Liver (tissue), 9 donors: Measurements from ENCODE around the gene GRIP2. TPM values are rescaled to one million over a fixed set of nuclear protein-coding genes. Genes with fewer than 3 reads are reported as not detected.

Experiments used
- DNase-seq: peaks from one replicate; pipeline ENCODE4 v3.0.0-alpha.2; 2017; ENCODE audit warnings: low spot score
- H3K27ac ChIP-seq, 2 donors: one replicate each; pipeline ENCODE4 v1.7.0; 2013; ENCODE audit warnings: inconsistent platforms in 2 of 2, low read length in 2 of 2, control low read depth in 1 of 2, low read depth in 1 of 2, mild to moderate bottlenecking in 1 of 2
- H3K27me3 ChIP-seq, 4 donors: one replicate each; pipeline versions ENCODE4 v1.6.1 to v1.7.0; 2013; ENCODE audit warnings: low read length in 3 of 4, inconsistent platforms in 1 of 4, mild to moderate bottlenecking in 1 of 4, moderate library complexity in 1 of 4; ENCODE audit not compliant: control insufficient read depth in 4 of 4, insufficient read depth in 4 of 4
- H3K36me3 ChIP-seq, 4 donors: one replicate each; pipeline versions ENCODE4 v1.6.1 to v1.7.0; 2013; ENCODE audit warnings: low read length in 3 of 4, mild to moderate bottlenecking in 3 of 4, low read depth in 1 of 4, moderate library complexity in 1 of 4; ENCODE audit not compliant: control insufficient read depth in 4 of 4, insufficient read depth in 3 of 4
- H3K4me1 ChIP-seq, 4 donors: one replicate each; pipeline versions ENCODE4 v1.6.1 to v1.7.0; 2013; ENCODE audit warnings: low read length in 3 of 4, mild to moderate bottlenecking in 3 of 4, moderate library complexity in 1 of 4; ENCODE audit not compliant: control insufficient read depth in 4 of 4, insufficient read depth in 4 of 4
- H3K4me3 ChIP-seq, 3 donors: one replicate each; pipeline versions ENCODE4 v1.6.1 to v1.7.0; 2013; ENCODE audit warnings: low read length in 3 of 3, control low read depth in 1 of 3, low read depth in 1 of 3, mild to moderate bottlenecking in 1 of 3
- H3K9ac ChIP-seq, 2 donors: one replicate each; pipeline ENCODE4 v1.7.0; 2013; ENCODE audit warnings: low read length in 2 of 2, mild to moderate bottlenecking in 2 of 2, moderate library complexity in 2 of 2, control low read depth in 1 of 2, low read depth in 1 of 2
- H3K9me3 ChIP-seq, 4 donors: one replicate each; pipeline versions ENCODE4 v1.6.1 to v1.7.0; 2013; ENCODE audit warnings: low read length in 3 of 4; ENCODE audit not compliant: control insufficient read depth in 4 of 4
- GABPA ChIP-seq, 2 donors: IDR thresholded peaks in 1 of 2; conservative IDR thresholded peaks in 1 of 2; 2 replicates each; pipeline ENCODE4 v1.6.1; 2016; ENCODE audit warnings: antibody characterized with exemption in 2 of 2, mild to moderate bottlenecking in 1 of 2, moderate library complexity in 1 of 2
- JUND ChIP-seq, 2 donors: IDR thresholded peaks; 2 replicates each; pipeline ENCODE4 v1.6.1; 2016; ENCODE audit warnings: antibody characterized with exemption in 2 of 2
- RXRA ChIP-seq, 2 donors: IDR thresholded peaks; 2 replicates each; pipeline ENCODE4 v1.6.1; 2017 to 2018; ENCODE audit warnings: antibody characterized with exemption in 2 of 2, mild to moderate bottlenecking in 1 of 2
- SP1 ChIP-seq: IDR thresholded peaks from 2 replicates; pipeline ENCODE4 v1.6.1; 2018; ENCODE audit warnings: antibody characterized with exemption, mild to moderate bottlenecking
- TAF1 ChIP-seq: conservative IDR thresholded peaks from 2 replicates; pipeline ENCODE4 v1.6.1; 2016; ENCODE audit warnings: antibody characterized with exemption, mild to moderate bottlenecking
- WGBS: extraction: QIAGEN DNeasy Blood & Tissue Kit; methylation state at CpG from one replicate; pipeline ENCODE4 v1.1.7; 2013; 5-methylcytosine and 5-hydroxymethylcytosine counted together
- polyA plus RNA-seq, 2 donors: library from polyadenylated mRNA; stranded (reverse) in 1 of 2; unstranded in 1 of 2; fragments of 200-250 nt in 1 of 2; fragments of >200 nt in 1 of 2; fragmentation: Nextera tagmentation in 1 of 2; extraction: Ambion mirVana in 1 of 2; gene quantifications; one replicate each; pipeline versions ENCODE4 v1.2.1 to v1.2.3, GENCODE V29; 2013 to 2015
- total RNA-seq, 2 donors: library from RNA; depleted of rRNA; stranded (reverse); fragments of >200 nt; gene quantifications; one replicate each; pipeline ENCODE4 v1.2.3, GENCODE V29; 2014
- TF ChIP-seq, protein P1 (sequence below): IDR thresholded peaks from 2 replicates; pipeline ENCODE4 v1.6.1; 2016; ENCODE audit warnings: antibody characterized with exemption, mild to moderate bottlenecking
- TF ChIP-seq, protein P2 (sequence below): IDR thresholded peaks from 2 replicates; pipeline ENCODE4 v1.6.1; 2016; ENCODE audit warnings: antibody characterized with exemption
- TF ChIP-seq, protein P3 (sequence below): IDR thresholded peaks from 2 replicates; pipeline ENCODE4 v1.6.1; 2016; ENCODE audit warnings: antibody characterized with exemption
- TF ChIP-seq, protein P4 (sequence below): IDR thresholded peaks from 2 replicates; pipeline ENCODE4 v1.6.1; 2016; ENCODE audit warnings: antibody characterized with exemption
- donor health status: healthy.
- donor health status: healthy.
- donor health status: healthy.
- donor health status: healthy.
- donor health status: healthy.

GRIP2 gene
- total and polyA plus RNA-seq, 4 donors = 0.05 to 0.33 (median 0.09) TPM; not detected in 1

DNA sequence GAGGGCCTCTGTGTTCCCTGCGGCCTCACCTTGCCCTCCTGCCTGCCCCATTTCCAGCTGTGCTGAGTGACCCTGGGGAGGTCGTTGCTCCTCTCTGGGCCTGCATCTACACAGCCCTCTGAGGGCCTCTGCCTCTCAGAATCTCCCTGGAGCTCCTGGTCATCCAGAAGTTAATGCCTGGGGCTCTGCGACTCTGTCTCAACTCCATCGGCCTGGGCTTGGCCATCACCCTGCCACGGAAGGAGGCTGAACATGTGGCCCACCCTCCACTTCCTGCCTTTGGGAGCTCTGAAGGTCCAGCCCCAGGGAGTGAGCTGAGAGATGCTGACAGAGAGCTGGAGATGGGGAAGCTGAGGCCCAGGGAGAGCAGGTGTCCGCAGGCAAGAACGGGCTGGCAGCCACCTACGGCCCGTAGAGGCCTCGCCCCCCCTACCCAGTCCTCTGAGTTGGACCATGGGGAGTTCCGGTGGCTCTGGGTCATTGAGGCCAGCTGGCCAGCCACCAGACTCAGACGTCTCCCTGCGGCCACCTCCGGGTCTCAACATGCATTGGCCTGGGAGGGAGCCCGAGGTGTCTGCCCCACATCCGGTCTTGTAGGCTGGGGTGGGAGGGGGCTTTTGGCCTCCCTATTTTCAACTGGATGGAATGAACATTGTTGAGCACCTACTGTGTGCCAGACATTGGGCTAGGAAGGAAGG, 34.2 kb downstream of the GRIP2 start:
- Histone ChIP-seq H3K27ac (no peak overlapping the region), H3K9ac (no peak overlapping the region), H3K27me3 (no peaks in the 10 kb centered on the region), H3K36me3 (no peaks in the 10 kb centered on the region), H3K4me3 (no peak overlapping the region), H3K4me1 (peaks cover 0 to 2% (median 0%) of the 10 kb centered on the region in 4 donors), H3K9me3 (peaks cover 2 to 5% (median 3%) of the 10 kb centered on the region in 4 donors)
- TF ChIP-seq, protein P1, sequence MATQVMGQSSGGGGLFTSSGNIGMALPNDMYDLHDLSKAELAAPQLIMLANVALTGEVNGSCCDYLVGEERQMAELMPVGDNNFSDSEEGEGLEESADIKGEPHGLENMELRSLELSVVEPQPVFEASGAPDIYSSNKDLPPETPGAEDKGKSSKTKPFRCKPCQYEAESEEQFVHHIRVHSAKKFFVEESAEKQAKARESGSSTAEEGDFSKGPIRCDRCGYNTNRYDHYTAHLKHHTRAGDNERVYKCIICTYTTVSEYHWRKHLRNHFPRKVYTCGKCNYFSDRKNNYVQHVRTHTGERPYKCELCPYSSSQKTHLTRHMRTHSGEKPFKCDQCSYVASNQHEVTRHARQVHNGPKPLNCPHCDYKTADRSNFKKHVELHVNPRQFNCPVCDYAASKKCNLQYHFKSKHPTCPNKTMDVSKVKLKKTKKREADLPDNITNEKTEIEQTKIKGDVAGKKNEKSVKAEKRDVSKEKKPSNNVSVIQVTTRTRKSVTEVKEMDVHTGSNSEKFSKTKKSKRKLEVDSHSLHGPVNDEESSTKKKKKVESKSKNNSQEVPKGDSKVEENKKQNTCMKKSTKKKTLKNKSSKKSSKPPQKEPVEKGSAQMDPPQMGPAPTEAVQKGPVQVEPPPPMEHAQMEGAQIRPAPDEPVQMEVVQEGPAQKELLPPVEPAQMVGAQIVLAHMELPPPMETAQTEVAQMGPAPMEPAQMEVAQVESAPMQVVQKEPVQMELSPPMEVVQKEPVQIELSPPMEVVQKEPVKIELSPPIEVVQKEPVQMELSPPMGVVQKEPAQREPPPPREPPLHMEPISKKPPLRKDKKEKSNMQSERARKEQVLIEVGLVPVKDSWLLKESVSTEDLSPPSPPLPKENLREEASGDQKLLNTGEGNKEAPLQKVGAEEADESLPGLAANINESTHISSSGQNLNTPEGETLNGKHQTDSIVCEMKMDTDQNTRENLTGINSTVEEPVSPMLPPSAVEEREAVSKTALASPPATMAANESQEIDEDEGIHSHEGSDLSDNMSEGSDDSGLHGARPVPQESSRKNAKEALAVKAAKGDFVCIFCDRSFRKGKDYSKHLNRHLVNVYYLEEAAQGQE = no peak
- TF ChIP-seq, protein P2, sequence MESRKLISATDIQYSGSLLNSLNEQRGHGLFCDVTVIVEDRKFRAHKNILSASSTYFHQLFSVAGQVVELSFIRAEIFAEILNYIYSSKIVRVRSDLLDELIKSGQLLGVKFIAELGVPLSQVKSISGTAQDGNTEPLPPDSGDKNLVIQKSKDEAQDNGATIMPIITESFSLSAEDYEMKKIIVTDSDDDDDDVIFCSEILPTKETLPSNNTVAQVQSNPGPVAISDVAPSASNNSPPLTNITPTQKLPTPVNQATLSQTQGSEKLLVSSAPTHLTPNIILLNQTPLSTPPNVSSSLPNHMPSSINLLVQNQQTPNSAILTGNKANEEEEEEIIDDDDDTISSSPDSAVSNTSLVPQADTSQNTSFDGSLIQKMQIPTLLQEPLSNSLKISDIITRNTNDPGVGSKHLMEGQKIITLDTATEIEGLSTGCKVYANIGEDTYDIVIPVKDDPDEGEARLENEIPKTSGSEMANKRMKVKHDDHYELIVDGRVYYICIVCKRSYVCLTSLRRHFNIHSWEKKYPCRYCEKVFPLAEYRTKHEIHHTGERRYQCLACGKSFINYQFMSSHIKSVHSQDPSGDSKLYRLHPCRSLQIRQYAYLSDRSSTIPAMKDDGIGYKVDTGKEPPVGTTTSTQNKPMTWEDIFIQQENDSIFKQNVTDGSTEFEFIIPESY = no peak
- TF ChIP-seq, protein P3, sequence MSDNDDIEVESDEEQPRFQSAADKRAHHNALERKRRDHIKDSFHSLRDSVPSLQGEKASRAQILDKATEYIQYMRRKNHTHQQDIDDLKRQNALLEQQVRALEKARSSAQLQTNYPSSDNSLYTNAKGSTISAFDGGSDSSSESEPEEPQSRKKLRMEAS = no peak
- no peak for TF ChIP-seq RXRA (IDR thresholded peaks at IDR 0.05)
- TF ChIP-seq, protein P4, sequence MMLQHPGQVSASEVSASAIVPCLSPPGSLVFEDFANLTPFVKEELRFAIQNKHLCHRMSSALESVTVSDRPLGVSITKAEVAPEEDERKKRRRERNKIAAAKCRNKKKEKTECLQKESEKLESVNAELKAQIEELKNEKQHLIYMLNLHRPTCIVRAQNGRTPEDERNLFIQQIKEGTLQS = no peak
- TF ChIP-seq GABPA (IDR thresholded peaks at IDR 0.05 in 1 of 2, conservative IDR thresholded peaks at IDR 0.05 in 1 of 2) = no peak
- WGBS = 88% methylated on average over 16 of the region's 16 CpGs
- DNase-seq = no peak

DNA sequence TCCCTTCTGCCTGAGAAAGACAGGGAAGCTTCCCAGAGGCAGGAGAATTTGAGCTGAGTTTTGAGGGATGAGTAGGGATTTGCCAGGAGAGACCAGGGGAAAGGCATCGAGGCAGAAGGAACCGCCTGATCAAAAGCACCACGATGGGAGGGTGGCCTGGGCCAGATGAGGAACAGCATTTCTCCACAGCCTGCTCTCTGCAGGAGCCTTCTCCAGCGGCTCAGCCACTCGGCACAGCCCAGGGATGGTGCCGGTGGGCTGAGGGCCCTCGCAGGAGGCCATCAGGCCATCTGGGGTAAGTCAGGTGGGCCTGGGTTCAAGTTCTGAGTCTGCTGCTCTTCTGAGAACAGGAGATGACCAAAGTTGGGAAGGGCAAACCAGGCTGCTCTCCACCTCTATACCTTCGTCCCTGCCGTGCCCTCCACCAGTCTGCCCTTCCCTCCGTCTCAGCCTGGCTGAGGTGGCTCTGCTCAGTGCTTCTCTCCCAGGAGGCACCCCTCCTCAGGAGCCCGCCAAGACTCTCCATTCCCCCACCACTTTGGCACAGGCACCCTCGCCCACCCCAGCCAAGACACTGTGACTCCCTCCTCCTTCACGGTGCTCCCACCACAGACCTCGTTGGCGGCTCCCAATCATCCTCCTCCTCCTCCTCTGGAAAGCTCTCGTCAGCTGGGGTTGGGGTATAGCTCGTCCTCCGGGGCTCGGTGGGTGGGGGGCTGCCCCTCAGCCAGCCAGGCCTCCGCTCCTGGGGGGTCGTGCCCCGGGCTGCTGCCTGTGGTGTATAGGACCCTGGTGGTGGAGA, 34.9 kb downstream of the GRIP2 start:
- H3K27ac ChIP-seq = no peak overlapping the region
- H3K36me3 ChIP-seq = no peaks in the 10 kb centered on the region
- H3K9me3 ChIP-seq = peaks cover 2 to 5% (median 3%) of the 10 kb centered on the region in 4 donors
- WGBS = 83% methylated on average over 22 of the region's 22 CpGs
- peaks cover 0 to 2% (median 0%) of the 10 kb centered on the region in 4 donors for H3K4me1 ChIP-seq
- no peaks in the 10 kb centered on the region for H3K27me3 ChIP-seq
- H3K9ac ChIP-seq = no peak overlapping the region
- no peak overlapping the region for H3K4me3 ChIP-seq
- no peak for TF ChIP-seq TAF1
- TF ChIP-seq SP1 = no peak
- TF ChIP-seq, protein P2 = no peak
- no peak for TF ChIP-seq JUND (IDR thresholded peaks at IDR 0.05)
- no peak for DNase-seq
